DMS 273 (cell line): ENCODE data around the gene C9orf57.
"Not testable (repeated sequence)": the region's sequence is repeated elsewhere in the genome, so short reads cannot be mapped to it uniquely, and the experiment has no call there.

Source experiments
- DNase-seq: peaks from one replicate; lab custom pipeline; 2025; ENCODE audit not compliant: unreplicated experiment; lab: John Stamatoyannopoulos, UW

Gene C9orf57

GRCh38 chr9:72060513-72060912, at the start of gene C9orf57:
Gene C9orf57 (minus strand): TSS chr9:72060613. CDS start chr9:72059331, 1,282 bp downstream.
- DNase-seq = no peak

GRCh38 chr9:72102520-72102919, 42.1 kb upstream of the C9orf57 start:
- DNase-seq = no peak

- DNase-seq = not testable (repeated sequence)
These were observed 35.1 kb upstream of the C9orf57 start for GRCh38 chr9:72095520-72095919.

GRCh38 chr9:72092820-72093219, 32.4 kb upstream of the C9orf57 start:
- DNase-seq = no peak

- DNase-seq = peak; percentile 27
These were observed 29.2 kb upstream of the C9orf57 start for GRCh38 chr9:72089451-72090130.

GRCh38 chr9:72082536-72082935, 22.1 kb upstream of the C9orf57 start:
- no peak for DNase-seq

- not testable (repeated sequence) for DNase-seq
These were observed 14.3 kb upstream of the C9orf57 start for GRCh38 chr9:72074666-72075065.

- DNase-seq = no peak
These were observed 4.7 kb upstream of the C9orf57 start for GRCh38 chr9:72065076-72065475.

- no peak for DNase-seq
These were observed 8.3 kb downstream of the C9orf57 start for GRCh38 chr9:72052122-72052521.

- DNase-seq = no peak
These were observed 11.6 kb downstream of the C9orf57 start for GRCh38 chr9:72048850-72049249.

- DNase-seq = no peak
These were observed 13.6 kb downstream of the C9orf57 start for GRCh38 chr9:72046630-72047456.

GRCh38 chr9:72044095-72044494, 16.3 kb downstream of the C9orf57 start:
- DNase-seq = no peak

- DNase-seq = no peak
These were observed 16.8 kb downstream of the C9orf57 start for GRCh38 chr9:72043576-72043975.

- DNase-seq = no peak
These were observed 17.5 kb downstream of the C9orf57 start for GRCh38 chr9:72042928-72043327.

GRCh38 chr9:72041775-72042194, 18.6 kb downstream of the C9orf57 start:
- DNase-seq = peak; percentile 70

GRCh38 chr9:72041369-72041768, 19.0 kb downstream of the C9orf57 start:
- no peak for DNase-seq

- no peak for DNase-seq
These were observed 20.9 kb downstream of the C9orf57 start for GRCh38 chr9:72039532-72039931.

- peak; percentile 88 for DNase-seq
These were observed 21.5 kb downstream of the C9orf57 start for GRCh38 chr9:72038890-72039410.

- peak; percentile 20 for DNase-seq
These were observed 22.0 kb downstream of the C9orf57 start for GRCh38 chr9:72038408-72038807.

- DNase-seq = no peak
These were observed 22.8 kb downstream of the C9orf57 start for GRCh38 chr9:72037571-72037970.

GRCh38 chr9:72030767-72031166, 29.6 kb downstream of the C9orf57 start:
- no peak for DNase-seq

- DNase-seq = no peak
These were observed 30.4 kb downstream of the C9orf57 start for GRCh38 chr9:72029986-72030385.
